OCI-LY3 (cell line): Measurements from ENCODE around the gene PSMG1.

Source experiments
- H2AFZ ChIP-seq: fragments of 200-600, 300-600 bp; shearing (Covaris generic); 2 replicates; pipeline ENCODE4 v1.6.0; 2014; ENCODE audit warnings: antibody characterized with exemption, low read depth, low read length
- H3K27ac ChIP-seq: fragments of 200-600, 300-600 bp; sonication (generic); 2 replicates; pipeline ENCODE4 v1.5.1; 2014; ENCODE audit warnings: mild to moderate bottlenecking, low read length, moderate library complexity, mixed read lengths
- H3K27me3 ChIP-seq: fragments of 200-600, 300-600 bp; sonication (generic); 2 replicates; pipeline ENCODE4 v1.6.1; 2014; ENCODE audit warnings: low read depth, low read length, mixed read lengths
- H3K36me3 ChIP-seq: fragments of 200-600, 300-600 bp; sonication (generic); replicated peaks from 2 replicates; pipeline ENCODE3; 2014; ENCODE audit warnings: low read depth, low read length, mixed read lengths
- H3K4me1 ChIP-seq: fragments of 300-600, 200-600 bp; sonication (generic); 2 replicates; pipeline ENCODE4 v1.6.1; 2014; ENCODE audit warnings: low read length, mixed read lengths
- H3K4me2 ChIP-seq: fragments of 200-600, 300-600 bp; sonication (generic); 2 replicates; pipeline ENCODE4 v1.6.1; 2014; ENCODE audit warnings: low read length, mixed read lengths
- H3K4me3 ChIP-seq: fragments of 300-600, 200-600 bp; sonication (generic); 2 replicates; pipeline ENCODE4 v1.5.1; 2014; ENCODE audit warnings: antibody characterized with exemption, mild to moderate bottlenecking, low read length, moderate library complexity
- H3K79me2 ChIP-seq: fragments of 300-600, 200-600 bp; shearing (Covaris generic); 2 replicates; pipeline ENCODE4 v1.6.1; 2014; ENCODE audit warnings: mild to moderate bottlenecking, low read length, mixed read lengths
- H3K9ac ChIP-seq: fragments of 300-600, 200-600 bp; shearing (Covaris generic); 2 replicates; pipeline ENCODE4 v1.6.0; 2014; ENCODE audit warnings: mild to moderate bottlenecking, low read length, moderate library complexity
- H3K9me3 ChIP-seq: fragments of 200-600, 300-600 bp; shearing (Covaris generic); 2 replicates; pipeline ENCODE4 v1.6.1; 2014; ENCODE audit warnings: low read length, mixed read lengths; ENCODE audit not compliant: insufficient read depth
- H4K20me1 ChIP-seq: fragments of 200-600, 300-600 bp; sonication (generic); 2 replicates; pipeline ENCODE4 v1.6.1; 2016; ENCODE audit warnings: low read length, mixed read lengths; ENCODE audit not compliant: insufficient read depth
- CTCF ChIP-seq: fragments of 200-600, 300-600 bp; sonication (generic); IDR thresholded peaks from 2 replicates; pipeline ENCODE4 v1.5.1; 2014; ENCODE audit warnings: antibody characterized with exemption, low read length, low read depth
- EZH2phosphoT487 ChIP-seq: fragments of 200-600 bp; shearing (Covaris generic); IDR thresholded peaks from 2 replicates; pipeline ENCODE4 v1.6.1; 2018; ENCODE audit warnings: antibody characterized with exemption, mixed run types, low read depth

The PSMG1 gene

GRCh38 chr21:39183272-39184049 lies at the start of gene PSMG1:
Gene PSMG1, minus strand, starts transcription at chr21:39183451. Its CDS starts 66 bp downstream, at chr21:39183385.
- peak within 1 kb of the TSS; percentile 85 for H3K4me2 ChIP-seq
- peak within 1 kb of the TSS; percentile 96 for H3K9ac ChIP-seq
- H3K4me1 ChIP-seq: peaks cover 23% of the 10 kb centered on the region
- TF ChIP-seq CTCF: no peak
- no peak for TF ChIP-seq EZH2phosphoT487
- peaks cover 26% of the 10 kb centered on the region for H3K79me2 ChIP-seq
- peak within 1 kb of the TSS; percentile 99 for H3K4me3 ChIP-seq
- H4K20me1 ChIP-seq: no peaks in the 10 kb centered on the region
- H3K9me3 ChIP-seq: no peaks in the 10 kb centered on the region
- H3K36me3 ChIP-seq: peaks cover 23% of the 10 kb centered on the region
- peak within 1 kb of the TSS; percentile 87; the same call in 1 of the 2 replicates for H2AFZ ChIP-seq
- H3K27me3 ChIP-seq: no peaks in the 10 kb centered on the region
- H3K27ac ChIP-seq: peak within 1 kb of the TSS; percentile 88

GRCh38 chr21:39232861-39233291 lies 49.6 kb upstream of the PSMG1 start:
- Histone ChIP-seq H3K36me3 (peaks cover 26% of the 10 kb centered on the region), H3K9ac (no peak overlapping the region), H3K4me1 (no peaks in the 10 kb centered on the region), H3K4me3 (no peak overlapping the region), H4K20me1 (no peaks in the 10 kb centered on the region), H3K27me3 (no peaks in the 10 kb centered on the region), H3K27ac (no peak overlapping the region), H3K9me3 (no peaks in the 10 kb centered on the region), H2AFZ (no peak overlapping the region), H3K4me2 (no peak overlapping the region), H3K79me2 (no peaks in the 10 kb centered on the region)
- no peak for TF ChIP-seq EZH2phosphoT487
- no peak for TF ChIP-seq CTCF

GRCh38 chr21:39224930-39225329 lies 41.7 kb upstream of the PSMG1 start:
- TF ChIP-seq EZH2phosphoT487: no peak
- TF ChIP-seq CTCF: no peak
- Histone ChIP-seq H3K27ac (no peak overlapping the region), H3K27me3 (no peaks in the 10 kb centered on the region), H3K9ac (no peak overlapping the region), H3K4me3 (no peak overlapping the region), H3K4me1 (no peaks in the 10 kb centered on the region), H3K36me3 (peaks cover 14% of the 10 kb centered on the region), H3K9me3 (no peaks in the 10 kb centered on the region), H3K79me2 (no peaks in the 10 kb centered on the region), H4K20me1 (no peaks in the 10 kb centered on the region), H3K4me2 (no peak overlapping the region), H2AFZ (no peak overlapping the region)

- H3K36me3 ChIP-seq: peaks cover 16% of the 10 kb centered on the region
- H2AFZ ChIP-seq: no peak overlapping the region
Measured at GRCh38 chr21:39221997-39222486, 38.8 kb upstream of the PSMG1 start.

More at GRCh38 chr21:39221997-39222486, 38.8 kb upstream of the PSMG1 start:
- Histone ChIP-seq H4K20me1 (no peaks in the 10 kb centered on the region), H3K27me3 (no peaks in the 10 kb centered on the region), H3K4me2 (no peak overlapping the region), H3K9me3 (no peaks in the 10 kb centered on the region), H3K4me3 (no peak overlapping the region), H3K79me2 (no peaks in the 10 kb centered on the region), H3K4me1 (no peaks in the 10 kb centered on the region), H3K27ac (no peak overlapping the region), H3K9ac (no peak overlapping the region)
- TF ChIP-seq EZH2phosphoT487 (no peak), CTCF (no peak)
